Liver (tissue), 3 donors: ENCODE measurements around the gene AUP1.

Experiments used
- GABPA ChIP-seq, 2 donors: IDR thresholded peaks in 1 of 2; conservative IDR thresholded peaks in 1 of 2; 2 replicates each; pipeline ENCODE4 v1.6.1; 2016; ENCODE audit warnings: antibody characterized with exemption in 2 of 2, mild to moderate bottlenecking in 1 of 2, moderate library complexity in 1 of 2
- RAD21 ChIP-seq, 2 donors: IDR thresholded peaks; 2 replicates each; pipeline ENCODE4 v1.6.1; 2016; ENCODE audit warnings: antibody characterized with exemption in 2 of 2, mild to moderate bottlenecking in 2 of 2
- ZBTB33 ChIP-seq: IDR thresholded peaks from 2 replicates; pipeline ENCODE4 v1.6.1; 2016; ENCODE audit warnings: antibody characterized with exemption
- TF ChIP-seq, protein P1 (sequence below): fragments of 150-350 bp; IDR thresholded peaks from 2 replicates; pipeline ENCODE4 v1.5.1; 2017; ENCODE audit warnings: improper control_type of control experiment, low read depth, low read length; ENCODE audit not compliant: missing input control
- TF ChIP-seq, protein P2 (sequence below): IDR thresholded peaks from 2 replicates; pipeline ENCODE4 v1.6.1; 2016; ENCODE audit warnings: antibody characterized with exemption
- donor health status: healthy.
- donor health status: healthy.

- TF ChIP-seq, protein P1, sequence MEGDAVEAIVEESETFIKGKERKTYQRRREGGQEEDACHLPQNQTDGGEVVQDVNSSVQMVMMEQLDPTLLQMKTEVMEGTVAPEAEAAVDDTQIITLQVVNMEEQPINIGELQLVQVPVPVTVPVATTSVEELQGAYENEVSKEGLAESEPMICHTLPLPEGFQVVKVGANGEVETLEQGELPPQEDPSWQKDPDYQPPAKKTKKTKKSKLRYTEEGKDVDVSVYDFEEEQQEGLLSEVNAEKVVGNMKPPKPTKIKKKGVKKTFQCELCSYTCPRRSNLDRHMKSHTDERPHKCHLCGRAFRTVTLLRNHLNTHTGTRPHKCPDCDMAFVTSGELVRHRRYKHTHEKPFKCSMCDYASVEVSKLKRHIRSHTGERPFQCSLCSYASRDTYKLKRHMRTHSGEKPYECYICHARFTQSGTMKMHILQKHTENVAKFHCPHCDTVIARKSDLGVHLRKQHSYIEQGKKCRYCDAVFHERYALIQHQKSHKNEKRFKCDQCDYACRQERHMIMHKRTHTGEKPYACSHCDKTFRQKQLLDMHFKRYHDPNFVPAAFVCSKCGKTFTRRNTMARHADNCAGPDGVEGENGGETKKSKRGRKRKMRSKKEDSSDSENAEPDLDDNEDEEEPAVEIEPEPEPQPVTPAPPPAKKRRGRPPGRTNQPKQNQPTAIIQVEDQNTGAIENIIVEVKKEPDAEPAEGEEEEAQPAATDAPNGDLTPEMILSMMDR, result no peak
- TF ChIP-seq, protein P2, sequence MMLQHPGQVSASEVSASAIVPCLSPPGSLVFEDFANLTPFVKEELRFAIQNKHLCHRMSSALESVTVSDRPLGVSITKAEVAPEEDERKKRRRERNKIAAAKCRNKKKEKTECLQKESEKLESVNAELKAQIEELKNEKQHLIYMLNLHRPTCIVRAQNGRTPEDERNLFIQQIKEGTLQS, result no peak
- no peak for TF ChIP-seq RAD21 (IDR thresholded peaks at IDR 0.05)
- TF ChIP-seq GABPA (IDR thresholded peaks at IDR 0.05 in 1 of 2, conservative IDR thresholded peaks at IDR 0.05 in 1 of 2), result no peak
- TF ChIP-seq ZBTB33, result no peak
These were observed 40.2 kb upstream of the AUP1 start for GRCh38 chr2:74569686-74570085.
